HepG2 (cell line): ENCODE data around the gene CAPN11. TPM values are rescaled to one million over a fixed set of nuclear protein-coding genes. Genes with fewer than 3 reads are reported as not detected.

Experiments used
- ATF5 ChIP-seq: sonication (generic); formaldehyde crosslinking; IDR thresholded peaks from 2 replicates; pipeline ENCODE4 v1.4.0; 2020; ENCODE audit warnings: mild to moderate bottlenecking, low read depth, missing genetic modification reagents
- CC2D1A ChIP-seq: sonication (generic); formaldehyde crosslinking; IDR thresholded peaks from 2 replicates; pipeline ENCODE4 v1.8.1; 2023; ENCODE audit warnings: mild to moderate bottlenecking, missing genetic modification reagents
- CERS6 ChIP-seq: sonication (generic); formaldehyde crosslinking; IDR thresholded peaks from 2 replicates; pipeline ENCODE4 v1.5.0; 2020; ENCODE audit warnings: missing genetic modification reagents
- EP300 ChIP-seq, 3 experiments: sonication (generic) in 1 of 3; formaldehyde crosslinking in 1 of 3; IDR thresholded peaks; 2 replicates each; pipeline versions ENCODE4 v1.5.1 to v1.6.1; 2011 to 2020; ENCODE audit warnings: low read depth in 2 of 3, low read length in 2 of 3, borderline replicate concordance in 1 of 3, improper control_type of control experiment in 1 of 3, mild to moderate bottlenecking in 1 of 3, missing genetic modification reagents in 1 of 3, moderate library complexity in 1 of 3
- HMG20A ChIP-seq: IDR thresholded peaks from 2 replicates; pipeline ENCODE4 v1.6.1; 2016; ENCODE audit warnings: borderline replicate concordance
- KDM2A ChIP-seq: sonication (generic); formaldehyde crosslinking; IDR thresholded peaks from 2 replicates; pipeline ENCODE4 v1.4.0; 2020; ENCODE audit warnings: low read depth, missing genetic modification reagents, borderline replicate concordance
- MZF1 ChIP-seq: sonication (generic); formaldehyde crosslinking; IDR thresholded peaks from 2 replicates; pipeline ENCODE4 v1.8.1; 2023; ENCODE audit warnings: mild to moderate bottlenecking, missing genetic modification reagents, borderline replicate concordance
- PBX3 ChIP-seq: sonication (generic); formaldehyde crosslinking; IDR thresholded peaks from 2 replicates; pipeline ENCODE4 v1.8.1; 2023; ENCODE audit warnings: missing genetic modification reagents, inconsistent platforms, borderline replicate concordance
- RARA ChIP-seq: IDR thresholded peaks from 2 replicates; pipeline ENCODE4 v1.6.1; 2016; ENCODE audit warnings: missing genetic modification reagents, missing compliant biosample characterization
- SIX4 ChIP-seq: sonication (generic); formaldehyde crosslinking; IDR thresholded peaks from 2 replicates; pipeline ENCODE4 v1.4.0; 2020; ENCODE audit warnings: missing genetic modification reagents
- TGIF2 ChIP-seq: IDR thresholded peaks from 2 replicates; pipeline ENCODE4 v1.6.1; 2016; ENCODE audit warnings: control low read depth, missing compliant biosample characterization
- THAP11 ChIP-seq: IDR thresholded peaks from 2 replicates; pipeline ENCODE4 v1.6.1; 2016; ENCODE audit warnings: missing biosample characterization, missing genetic modification reagents
- ZHX2 ChIP-seq, 2 experiments: sonication (generic) in 1 of 2; formaldehyde crosslinking in 1 of 2; IDR thresholded peaks; 2 replicates each; pipeline versions ENCODE4 v1.6.1 to v1.9.0; 2014 to 2022; ENCODE audit warnings: antibody characterized with exemption in 1 of 2, borderline replicate concordance in 1 of 2, inconsistent platforms in 1 of 2, low read depth in 1 of 2, missing genetic modification reagents in 1 of 2
- ZNF572 ChIP-seq: sonication (generic); formaldehyde crosslinking; IDR thresholded peaks from 2 replicates; pipeline ENCODE4 v1.5.1; 2020; ENCODE audit warnings: mild to moderate bottlenecking, missing genetic modification reagents
- ZSCAN5A ChIP-seq: sonication (generic); formaldehyde crosslinking; IDR thresholded peaks from 2 replicates; pipeline ENCODE4 v1.8.0; 2022; ENCODE audit warnings: mild to moderate bottlenecking, missing genetic modification reagents, borderline replicate concordance
- polyA plus RNA-seq, 8 experiments: library from polyadenylated mRNA; depleted of rRNA in 3 of 8; stranded (reverse) in 7 of 8; unstranded in 1 of 8; fragments of >200 nt; fragmentation: Illumina TruSeq in 4 of 8; extraction: Trizol in 4 of 8; gene quantifications; 2 replicates each; pipeline versions ENCODE4 v1.2.1 to v1.2.3, GENCODE V29; 2011 to 2016; ENCODE audit warnings: low read depth in 4 of 8, missing spikeins in 1 of 8, mixed read lengths in 1 of 8; ENCODE audit not compliant: insufficient read depth in 1 of 8
- total RNA-seq, 5 experiments: library from RNA; depleted of rRNA; stranded (reverse); fragments of >200 nt; fragmentation: Illumina TruSeq; extraction: Trizol; gene quantifications; 2 replicates each; pipeline ENCODE4 v1.2.3, GENCODE V29; 2016; ENCODE audit warnings: low read depth in 1 of 5

CAPN11 gene
- total and polyA plus RNA-seq, 2 of the 13 experiments (the other 11 are each of a cell fraction or from before 2014, with no cell fraction given): 0.07 to 0.11 TPM

- TF ChIP-seq ZSCAN5A (CRISPR knock-in tag): peak; percentile 95
- peak; percentile 95 for TF ChIP-seq SIX4 (CRISPR knock-in tag)
- peak; percentile 96 for TF ChIP-seq CC2D1A (CRISPR knock-in tag)
- TF ChIP-seq ATF5 (CRISPR knock-in tag): no peak
- peak; percentile 77 for TF ChIP-seq KDM2A (CRISPR knock-in tag)
- peak; percentile 80 for TF ChIP-seq THAP11 (CRISPR knock-in tag)
- 0 out of 2 replicates have a peak, but pooled peaks have one; percentile 77 for TF ChIP-seq TGIF2 (CRISPR knock-in tag)
- no peak; the same call in 1 of the 2 replicates for TF ChIP-seq PBX3 (CRISPR knock-in tag)
- TF ChIP-seq ZHX2 (IDR thresholded peaks at IDR 0.05; ENCODE audit: low read depth): no peak; the same call in 1 of the 2 replicates
- no peak for TF ChIP-seq ZHX2 (CRISPR knock-in tag; IDR thresholded peaks at IDR 0.05; ENCODE audit: borderline replicate concordance)
- TF ChIP-seq ZNF572 (CRISPR knock-in tag): peak; percentile 39; the same call in 1 of the 2 replicates
- peak; percentile 91 for TF ChIP-seq RARA (CRISPR knock-in tag)
- no peak for TF ChIP-seq MZF1 (CRISPR knock-in tag)
- TF ChIP-seq CERS6 (CRISPR knock-in tag): no peak
- peak; percentile 92 to 96 for TF ChIP-seq EP300 (IDR thresholded peaks at IDR 0.05; ENCODE audit: low read depth in 2 of 2, low read length in 2 of 2)
- TF ChIP-seq EP300 (CRISPR knock-in tag; IDR thresholded peaks at IDR 0.05; ENCODE audit: borderline replicate concordance): peak; percentile 88; the same call in 1 of the 2 replicates
- peak; percentile 83 for TF ChIP-seq HMG20A
These were observed 2.0 kb upstream of the CAPN11 start (continued) for GRCh38 chr6:44156494-44157151.
